GM19452 (cell line): ENCODE data around the gene DENND6B.
"Not testable (repeated sequence)": the region's sequence is repeated elsewhere in the genome, so short reads cannot be mapped to it uniquely, and the experiment has no call there.

Source experiments
- ATAC-seq: cut with Tn5 transposase; IDR thresholded peaks from one replicate; pipeline ENCODE4 v1.9.1; 2021; ENCODE audit not compliant: unreplicated experiment

DENND6B gene

GRCh38 chr22:50273781-50274180 lies 53.0 kb downstream of the DENND6B start:
- not testable (repeated sequence) for ATAC-seq

DNA sequence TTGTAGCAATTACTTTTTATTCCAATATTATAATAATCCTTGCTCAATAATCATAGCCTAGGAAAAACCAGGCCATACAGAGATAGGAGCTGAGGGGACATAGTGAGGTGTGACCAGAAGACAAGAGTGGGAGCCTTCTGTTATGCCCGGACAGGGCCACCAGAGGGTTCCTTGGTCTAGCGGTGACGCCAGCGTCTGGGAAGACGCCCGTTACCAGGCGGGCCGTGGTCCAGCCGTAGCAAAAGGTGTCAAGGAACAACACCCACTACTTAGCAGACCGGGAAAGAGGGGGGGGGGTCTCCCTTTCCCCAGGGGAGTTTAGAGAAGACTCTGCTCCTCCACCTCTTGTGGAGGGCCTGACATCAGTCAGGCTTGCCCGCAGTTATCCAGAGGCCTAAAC lies 53.5 kb downstream of the DENND6B start:
- not testable (repeated sequence) for ATAC-seq

GRCh38 chr22:50272044-50272802 lies 54.6 kb downstream of the DENND6B start:
- no peak for ATAC-seq

DNA sequence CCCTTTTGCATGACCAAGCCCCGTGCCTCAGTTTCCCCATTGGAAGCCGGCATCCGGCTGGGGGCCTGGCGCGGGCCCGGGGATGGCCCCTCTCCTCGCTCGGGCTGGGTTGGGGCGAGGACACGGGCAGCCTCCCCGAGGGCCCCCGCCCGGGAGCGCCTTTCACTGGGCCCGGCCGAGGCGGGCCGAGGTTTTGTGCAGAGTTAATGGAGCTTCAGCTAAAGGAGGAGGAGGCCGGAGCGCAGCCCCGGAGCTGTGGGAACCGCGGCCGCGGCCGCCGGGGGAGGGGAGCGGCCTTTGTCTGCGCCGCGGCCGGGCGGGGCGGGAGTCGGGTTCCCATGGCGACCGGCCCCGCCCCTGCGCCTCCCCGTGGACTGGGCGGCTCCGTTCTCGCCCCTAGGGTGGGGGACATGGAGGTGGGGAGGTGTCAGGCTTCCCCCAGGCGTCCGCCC lies 55.3 kb downstream of the DENND6B start:
- no peak for ATAC-seq

DNA sequence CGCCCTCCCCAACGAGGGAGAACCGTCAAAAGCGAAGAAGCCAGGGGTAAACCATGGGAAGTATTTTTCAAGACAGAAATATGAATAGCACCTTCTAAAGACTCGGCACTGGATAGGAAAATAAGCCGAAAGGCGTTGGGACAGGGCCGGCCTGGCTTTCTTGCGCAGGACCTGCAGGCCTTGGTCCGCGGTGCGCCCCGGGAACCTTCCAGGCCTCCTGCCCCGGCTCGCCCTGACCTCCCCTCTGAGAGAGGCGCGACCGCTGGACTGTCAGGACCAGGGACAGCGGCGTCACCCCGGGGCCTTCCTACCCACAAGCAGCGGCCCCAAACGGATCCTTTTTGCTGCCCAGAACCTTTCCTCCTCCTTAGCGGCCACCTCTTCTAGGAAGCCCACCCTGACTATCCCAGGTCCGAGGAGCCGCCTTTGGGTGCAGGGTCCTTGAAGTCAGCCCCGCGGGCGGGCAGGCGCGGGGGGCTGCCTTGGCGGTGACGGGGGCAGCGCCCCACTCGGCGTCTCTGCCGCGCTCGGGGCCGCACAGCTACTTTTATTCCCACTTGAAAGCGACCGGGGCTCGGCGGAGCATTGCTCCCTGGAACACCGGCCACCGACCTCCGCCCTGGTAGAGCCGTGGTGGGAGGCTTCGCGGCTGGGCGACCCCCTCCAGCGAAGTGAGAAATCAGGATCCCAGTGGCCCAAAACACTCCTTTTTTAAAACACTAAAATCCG lies 56.0 kb downstream of the DENND6B start:
- no peak for ATAC-seq

GRCh38 chr22:50269970-50270665 lies 56.7 kb downstream of the DENND6B start, which contains the start of gene MAPK11:
TSS of gene MAPK11 (minus strand) at chr22:50270380. CDS start at chr22:50270292, 88 bp downstream.
- ATAC-seq, result no peak

DNA sequence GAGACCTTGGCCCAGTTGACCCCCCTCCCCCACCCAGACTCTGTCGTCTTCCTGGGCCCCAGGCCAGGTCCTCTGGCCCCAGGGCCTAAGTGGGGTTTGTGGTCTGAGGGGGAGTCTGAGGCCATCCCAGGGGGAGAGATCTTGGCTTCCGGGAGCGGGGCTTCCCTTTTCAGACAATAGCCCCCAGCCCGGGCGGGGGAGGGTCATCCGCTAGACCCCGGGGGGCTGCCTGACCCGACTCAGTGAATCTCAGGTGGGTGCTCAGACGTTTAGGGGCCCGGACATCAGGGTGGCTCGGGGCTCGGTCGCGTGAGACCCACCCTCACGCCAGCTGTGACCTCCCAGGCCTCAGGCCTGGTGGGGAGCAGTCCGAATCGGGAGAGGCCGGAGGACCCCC lies 57.2 kb downstream of the DENND6B start:
- ATAC-seq, result no peak

DNA sequence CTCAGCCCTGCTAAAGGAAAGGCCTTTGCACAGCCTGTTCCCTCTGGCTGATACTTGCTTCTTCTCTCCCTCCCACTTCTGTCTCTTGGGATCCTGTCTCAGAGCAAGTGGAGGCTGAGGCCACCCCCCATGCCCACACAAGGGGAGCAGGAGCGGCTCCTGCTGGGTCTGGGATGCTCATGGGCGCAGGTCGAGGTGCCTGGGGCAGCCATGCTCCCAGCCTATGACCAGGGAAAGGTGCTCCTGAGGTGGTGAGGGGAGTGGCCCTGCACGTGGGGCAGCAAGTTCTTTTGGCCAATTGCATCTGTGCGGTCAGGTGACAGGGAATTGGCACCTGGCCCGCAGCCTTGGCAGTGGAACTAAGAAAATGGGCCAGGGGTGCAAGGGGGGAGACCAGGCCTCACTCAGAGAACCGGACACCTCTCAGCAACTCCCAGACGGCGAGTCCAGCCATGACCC lies 58.1 kb downstream of the DENND6B start:
- no peak for ATAC-seq

- no peak for ATAC-seq
Measured at GRCh38 chr22:50267591-50268390, 59.0 kb downstream of the DENND6B start.

DNA sequence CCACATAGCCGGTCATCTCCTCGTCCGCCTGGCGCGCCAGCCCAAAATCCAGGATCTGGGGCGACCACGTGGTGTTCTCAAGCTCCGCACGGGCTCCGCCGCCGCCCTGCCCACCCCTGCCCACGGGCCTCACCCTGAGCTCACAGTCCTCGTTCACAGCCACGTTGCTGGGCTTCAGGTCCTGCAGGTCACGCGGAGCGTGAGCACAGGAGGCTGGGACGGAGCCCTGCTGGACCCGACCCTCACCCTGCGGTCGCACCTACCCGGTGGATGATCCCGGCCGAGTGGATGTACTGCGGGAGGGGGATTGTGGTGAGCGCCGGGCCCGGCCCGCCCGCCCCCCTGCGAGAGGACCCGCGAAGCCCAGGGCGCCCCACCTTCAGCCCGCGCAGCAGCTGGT lies 59.8 kb downstream of the DENND6B start:
- ATAC-seq, result no peak

- ATAC-seq, result no peak
Measured at GRCh38 chr22:50264946-50265669, 61.7 kb downstream of the DENND6B start.

- no peak for ATAC-seq
Measured at GRCh38 chr22:50264104-50264745, 62.6 kb downstream of the DENND6B start.

DNA sequence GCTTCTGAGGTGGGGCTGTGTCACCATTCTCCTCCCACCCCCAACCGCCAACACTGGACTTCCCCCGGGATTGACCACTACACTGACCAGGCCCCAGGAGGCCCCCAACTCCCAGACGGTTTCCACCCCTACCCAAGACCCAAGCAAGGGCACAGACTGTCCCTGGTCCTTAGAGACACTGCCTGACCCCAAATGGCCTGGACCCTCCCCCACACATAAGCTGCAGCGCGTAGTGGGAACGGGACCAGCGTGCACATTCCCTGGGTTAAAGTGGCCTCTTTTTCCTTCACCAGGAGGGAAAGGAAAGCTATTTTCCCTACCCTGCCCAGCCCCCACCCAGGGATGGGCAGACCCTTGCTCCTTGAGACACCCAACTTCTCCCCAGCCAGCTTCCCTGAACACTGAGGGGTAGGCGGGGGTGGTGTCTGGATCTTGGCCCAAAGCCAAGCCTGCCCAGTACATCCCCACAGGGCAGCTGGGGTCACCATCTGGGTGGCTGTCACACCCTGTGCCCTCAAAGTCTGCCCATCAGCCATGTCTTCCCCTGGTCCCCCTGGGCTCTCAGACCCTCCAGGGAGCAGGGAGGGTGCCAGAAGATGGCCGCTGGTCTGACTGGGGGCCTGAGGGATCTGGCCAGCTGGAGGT lies 63.7 kb downstream of the DENND6B start:
- ATAC-seq, result no peak

- ATAC-seq, result no peak
Measured at GRCh38 chr22:50262460-50262911, 64.3 kb downstream of the DENND6B start.

- peak; percentile 61 for ATAC-seq
Measured at GRCh38 chr22:50261615-50262459, 65.0 kb downstream of the DENND6B start, which contains the start of gene MAPK12. TSS of gene MAPK12 (minus strand) at chr22:50261683. CDS start at chr22:50261509, 174 bp downstream.

GRCh38 chr22:50260801-50261614 lies 65.8 kb downstream of the DENND6B start:
- peak; percentile 23 for ATAC-seq

GRCh38 chr22:50260434-50260800 lies 66.4 kb downstream of the DENND6B start:
- ATAC-seq, result no peak
